Activated CD8-positive, alpha-beta memory T cell treated with anti-CD3 and anti-CD28 coated beads for 1 hour (primary cell): Measurements from ENCODE around the gene TASL.
"Not testable (repeated sequence)": the region's sequence is repeated elsewhere in the genome, so short reads cannot be mapped to it uniquely, and the experiment has no call there.

ENCODE experiments used
- DNase-seq, 2 donors: peaks; one replicate each; pipeline ENCODE4 v3.0.0-alpha.2; 2020; ENCODE audit warnings: low read depth in 1 of 2; ENCODE audit errors: extremely low read depth in 1 of 2

The TASL gene

GRCh38 chrX:30580641-30581040 is 3.1 kb upstream of the TASL start:
- DNase-seq = no peak

GRCh38 chrX:30576881-30577280 is 685 bp downstream of the TASL start:
- DNase-seq = no peak

GRCh38 chrX:30573125-30573524 is 4.4 kb downstream of the TASL start:
- no peak for DNase-seq

DNA sequence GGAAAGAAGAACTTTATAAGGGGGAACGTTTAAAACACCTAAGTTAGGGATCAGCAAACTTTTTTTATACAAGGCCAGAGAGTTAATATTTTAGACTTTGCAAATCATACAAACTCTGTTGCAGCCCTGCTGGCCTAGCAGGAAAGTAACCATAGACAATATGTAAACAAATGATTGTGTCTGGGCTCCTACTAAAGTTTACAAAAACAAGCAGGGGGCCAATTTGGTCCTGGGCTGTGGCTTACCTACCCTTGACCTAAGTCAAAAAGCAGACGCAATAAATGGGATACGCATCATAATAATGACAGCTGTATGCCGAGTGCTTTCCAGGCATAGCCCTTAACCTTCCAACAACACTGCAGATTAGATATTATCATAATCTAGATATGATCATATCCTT is 4.9 kb downstream of the TASL start:
- DNase-seq = no peak

- DNase-seq = no peak
Measured at GRCh38 chrX:30572004-30572403, 5.6 kb downstream of the TASL start.

GRCh38 chrX:30570505-30570904 is 7.1 kb downstream of the TASL start:
- no peak for DNase-seq

- DNase-seq = no peak
Measured at GRCh38 chrX:30568136-30568535, 9.4 kb downstream of the TASL start.

DNA sequence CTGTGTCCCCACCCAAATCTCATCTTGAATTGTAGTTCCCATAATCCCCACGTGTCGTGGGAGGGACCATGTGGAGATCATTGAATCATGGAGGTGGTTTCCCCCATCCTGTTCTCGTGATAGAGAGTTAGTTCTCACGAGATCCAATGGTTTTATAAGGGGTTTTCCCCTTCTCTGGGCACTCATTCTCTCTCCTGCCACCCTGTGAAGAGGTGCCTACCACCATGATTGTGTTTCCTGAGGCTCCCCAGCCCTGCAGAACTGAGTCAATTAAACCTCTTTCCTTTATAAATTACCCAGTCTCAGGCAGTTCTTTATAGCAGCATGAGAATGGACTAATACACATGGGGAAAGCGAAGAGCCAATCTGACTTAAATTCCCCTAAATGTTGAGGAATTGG is 14.5 kb downstream of the TASL start:
- DNase-seq = not testable (repeated sequence)

GRCh38 chrX:30561191-30561590 is 16.4 kb downstream of the TASL start:
- no peak for DNase-seq

DNA sequence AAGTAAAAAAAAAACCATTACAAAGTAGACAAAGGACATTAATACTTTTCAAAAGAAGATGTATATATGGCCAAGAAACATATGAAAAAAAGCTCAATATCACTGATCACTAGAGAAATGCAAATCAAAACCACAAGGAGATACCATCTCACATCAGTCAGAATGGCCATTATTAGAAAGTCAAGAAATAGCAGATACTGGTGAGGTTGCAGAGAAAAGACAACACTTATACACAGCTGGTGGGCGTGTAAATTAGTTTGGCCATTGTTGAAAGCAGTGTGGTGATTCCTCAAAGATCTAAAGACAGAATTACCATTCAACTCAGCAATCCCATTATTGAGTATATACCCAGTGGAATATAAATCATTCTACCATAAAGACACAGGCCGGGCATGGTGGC is 39.3 kb downstream of the TASL start:
- no peak for DNase-seq

- DNase-seq = no peak
Measured at GRCh38 chrX:30533835-30534234, 43.7 kb downstream of the TASL start.

DNA sequence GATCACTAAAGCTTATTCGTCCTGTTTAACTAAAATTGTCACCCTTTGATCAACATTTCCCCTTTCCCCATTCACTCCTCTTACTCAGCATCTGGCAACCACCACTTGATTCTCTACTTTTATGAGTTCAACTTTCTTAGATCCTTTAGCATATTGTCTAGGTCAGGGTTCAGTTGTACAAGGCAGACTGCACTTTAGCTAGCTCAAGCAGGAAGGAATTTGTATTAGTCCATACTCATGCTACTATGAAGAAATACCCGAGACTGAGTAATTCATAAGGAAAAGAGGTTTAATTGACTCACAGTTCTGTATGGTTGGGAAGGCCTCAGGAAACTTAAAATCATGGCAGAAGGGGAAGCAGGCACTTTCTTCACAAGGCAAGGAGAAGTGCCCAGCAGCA is 44.3 kb downstream of the TASL start:
- no peak for DNase-seq

GRCh38 chrX:30530606-30531005 is 47.0 kb downstream of the TASL start:
- DNase-seq = no peak

DNA sequence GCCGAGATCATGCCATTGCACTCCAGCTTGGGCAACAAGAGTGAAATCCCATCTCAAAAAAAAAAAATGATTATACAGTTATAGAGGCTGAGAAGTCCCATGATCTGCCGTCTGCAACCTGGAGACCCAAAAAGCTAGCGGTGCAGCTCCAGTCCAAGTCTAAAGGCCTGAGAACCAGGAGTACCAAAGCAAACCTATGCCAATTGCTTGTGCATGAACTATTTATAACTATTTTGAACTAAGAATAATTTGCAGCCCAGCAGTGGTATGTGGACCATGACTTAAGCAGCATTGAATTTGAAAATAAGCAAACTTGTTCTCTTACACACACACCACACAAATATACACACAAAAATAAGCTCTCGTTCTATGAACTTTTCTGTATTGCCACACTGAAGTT is 51.8 kb downstream of the TASL start:
- no peak for DNase-seq

DNA sequence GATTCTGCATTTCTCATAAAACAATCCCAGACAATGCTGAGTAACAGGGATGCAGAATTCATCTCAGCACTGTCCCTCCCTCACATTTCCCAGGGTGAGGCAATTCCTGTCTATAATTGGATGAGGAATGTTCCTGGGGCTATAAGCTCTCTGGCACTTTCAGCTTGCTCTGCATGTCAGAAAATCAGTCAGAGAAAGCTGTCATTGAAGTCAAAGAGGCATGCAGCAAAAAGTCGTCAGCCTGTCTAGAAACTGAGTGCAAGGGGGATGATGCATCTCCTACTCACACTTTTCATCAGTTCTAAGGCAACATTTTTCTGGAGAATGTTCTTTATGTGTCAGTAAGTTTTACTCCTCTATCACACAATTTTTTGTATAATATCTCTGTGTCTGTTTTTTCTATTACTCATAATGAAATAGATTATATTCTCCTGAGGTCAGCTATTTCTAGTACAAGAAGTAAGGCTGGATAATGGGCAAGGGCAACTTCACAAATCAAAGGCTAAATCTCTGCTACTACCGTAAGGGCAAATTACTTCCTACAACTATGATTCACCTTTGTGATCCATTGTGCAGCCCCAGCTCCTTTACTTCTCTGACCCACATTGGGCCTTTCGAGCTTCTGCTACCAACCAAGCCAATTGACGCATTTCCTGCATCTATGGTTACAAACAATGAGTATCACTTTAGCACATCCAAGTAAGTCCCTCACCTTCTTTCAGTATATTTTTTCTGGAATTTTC is 56.0 kb downstream of the TASL start:
- no peak for DNase-seq

GRCh38 chrX:30513284-30513683 is 64.3 kb downstream of the TASL start:
- no peak for DNase-seq
